HepG2 (cell line): ENCODE data around the gene RSAD1. TPM values are rescaled to one million over a fixed set of nuclear protein-coding genes. Genes with fewer than 3 reads are reported as not detected.
A peak's percentile ranks its signal among the peaks of the same experiment; 100 is the strongest.

Source experiments
- DNMT3B ChIP-seq: conservative IDR thresholded peaks from 2 replicates; pipeline ENCODE4 v1.6.1; 2016; ENCODE audit warnings: missing biosample characterization, control low read depth
- DR1 ChIP-seq: sonication (generic); formaldehyde crosslinking; IDR thresholded peaks from 2 replicates; pipeline ENCODE4 v1.8.0; 2021; ENCODE audit warnings: mild to moderate bottlenecking, missing genetic modification reagents, inconsistent platforms
- ELF3 ChIP-seq: IDR thresholded peaks from 2 replicates; pipeline ENCODE4 v1.6.1; 2016; ENCODE audit warnings: missing genetic modification reagents, missing compliant biosample characterization
- HNRNPLL ChIP-seq: fragments of 200-400 bp; formaldehyde crosslinking; IDR thresholded peaks from 2 replicates; pipeline ENCODE4 v1.6.1; 2017; ENCODE audit warnings: mild to moderate bottlenecking, low read depth, low read length; ENCODE audit not compliant: poor library complexity, severe bottlenecking
- JARID2 ChIP-seq: sonication (generic); formaldehyde crosslinking; IDR thresholded peaks from 2 replicates; pipeline ENCODE4 v1.8.1; 2023; ENCODE audit warnings: missing genetic modification reagents, inconsistent platforms; ENCODE audit not compliant: insufficient replicate concordance
- KAT8 ChIP-seq: IDR thresholded peaks from 2 replicates; pipeline ENCODE4 v1.6.1; 2016; ENCODE audit warnings: missing genetic modification reagents, missing compliant biosample characterization
- LCORL ChIP-seq, 2 experiments: fragments of 450-650 bp in 1 of 2; sonication (generic) in 1 of 2; formaldehyde crosslinking in 1 of 2; IDR thresholded peaks; 2 replicates each; pipeline versions ENCODE4 v1.5.0 to v1.6.1; 2017 to 2020; ENCODE audit warnings: antibody characterized with exemption in 1 of 2, missing genetic modification reagents in 1 of 2
- NONO ChIP-seq, 2 experiments: fragments of 450-650 bp in 1 of 2; sonication (generic) in 1 of 2; formaldehyde crosslinking in 1 of 2; IDR thresholded peaks in 1 of 2; conservative IDR thresholded peaks in 1 of 2; 2 replicates each; pipeline versions ENCODE4 v1.6.1 to v1.8.0; 2017 to 2022; ENCODE audit warnings: mild to moderate bottlenecking in 1 of 2, missing genetic modification reagents in 1 of 2, moderate library complexity in 1 of 2
- POGZ ChIP-seq: sonication (generic); formaldehyde crosslinking; IDR thresholded peaks from 2 replicates; pipeline ENCODE4 v1.4.0; 2020; ENCODE audit warnings: mild to moderate bottlenecking, missing genetic modification reagents
- TAF15 ChIP-seq: fragments of 200-400 bp; formaldehyde crosslinking; IDR thresholded peaks from one replicate; pipeline ENCODE4 v1.6.1; 2018; ENCODE audit warnings: mild to moderate bottlenecking, low read depth, low read length; ENCODE audit not compliant: poor library complexity, severe bottlenecking
- ZNF230 ChIP-seq: sonication (generic); formaldehyde crosslinking; IDR thresholded peaks from 2 replicates; pipeline ENCODE4 v1.4.0; 2020; ENCODE audit warnings: mild to moderate bottlenecking, missing genetic modification reagents
- ZNF253 ChIP-seq: sonication (generic); formaldehyde crosslinking; IDR thresholded peaks from 2 replicates; pipeline ENCODE4 v1.8.0; 2022; ENCODE audit warnings: mild to moderate bottlenecking, missing genetic modification reagents, borderline replicate concordance
- ZNF652 ChIP-seq: IDR thresholded peaks from 2 replicates; pipeline ENCODE4 v1.6.1; 2016; ENCODE audit warnings: low read depth, borderline replicate concordance
- polyA plus RNA-seq, 8 experiments: library from polyadenylated mRNA; depleted of rRNA in 3 of 8; stranded (reverse) in 7 of 8; unstranded in 1 of 8; fragments of >200 nt; fragmentation: Illumina TruSeq in 4 of 8; extraction: Trizol in 4 of 8; gene quantifications; 2 replicates each; pipeline versions ENCODE4 v1.2.1 to v1.2.3, GENCODE V29; 2011 to 2016; ENCODE audit warnings: low read depth in 4 of 8, missing spikeins in 1 of 8, mixed read lengths in 1 of 8; ENCODE audit not compliant: insufficient read depth in 1 of 8
- total RNA-seq, 5 experiments: library from RNA; depleted of rRNA; stranded (reverse); fragments of >200 nt; fragmentation: Illumina TruSeq; extraction: Trizol; gene quantifications; 2 replicates each; pipeline ENCODE4 v1.2.3, GENCODE V29; 2016; ENCODE audit warnings: low read depth in 1 of 5
- TF ChIP-seq, protein P1 (sequence below): sonication (generic); formaldehyde crosslinking; IDR thresholded peaks from 2 replicates; pipeline ENCODE4 v1.4.0; 2020; ENCODE audit warnings: missing genetic modification reagents
- TF ChIP-seq, protein P2 (sequence below): sonication (generic); formaldehyde crosslinking; IDR thresholded peaks from 2 replicates; pipeline ENCODE4 v1.5.0; 2020; ENCODE audit warnings: mild to moderate bottlenecking, missing genetic modification reagents, borderline replicate concordance
- TF ChIP-seq, protein P3 (sequence below): sonication (generic); formaldehyde crosslinking; IDR thresholded peaks from 2 replicates; pipeline ENCODE4 v1.5.0; 2020; ENCODE audit warnings: missing genetic modification reagents, mild to moderate bottlenecking, borderline replicate concordance
- TF ChIP-seq, protein P4 (sequence below): sonication (generic); formaldehyde crosslinking; IDR thresholded peaks from 2 replicates; pipeline ENCODE4 v1.5.0; 2020; ENCODE audit warnings: mild to moderate bottlenecking, low read depth, missing genetic modification reagents, borderline replicate concordance
- TF ChIP-seq, protein P5 (sequence below): sonication (generic); formaldehyde crosslinking; IDR thresholded peaks from 2 replicates; pipeline ENCODE4 v1.5.0; 2020; ENCODE audit warnings: missing genetic modification reagents

RSAD1 gene
- total and polyA plus RNA-seq, 2 of the 13 experiments (the other 11 are each of a cell fraction or from before 2014, with no cell fraction given), result 22.7 to 27.7 TPM

DNA sequence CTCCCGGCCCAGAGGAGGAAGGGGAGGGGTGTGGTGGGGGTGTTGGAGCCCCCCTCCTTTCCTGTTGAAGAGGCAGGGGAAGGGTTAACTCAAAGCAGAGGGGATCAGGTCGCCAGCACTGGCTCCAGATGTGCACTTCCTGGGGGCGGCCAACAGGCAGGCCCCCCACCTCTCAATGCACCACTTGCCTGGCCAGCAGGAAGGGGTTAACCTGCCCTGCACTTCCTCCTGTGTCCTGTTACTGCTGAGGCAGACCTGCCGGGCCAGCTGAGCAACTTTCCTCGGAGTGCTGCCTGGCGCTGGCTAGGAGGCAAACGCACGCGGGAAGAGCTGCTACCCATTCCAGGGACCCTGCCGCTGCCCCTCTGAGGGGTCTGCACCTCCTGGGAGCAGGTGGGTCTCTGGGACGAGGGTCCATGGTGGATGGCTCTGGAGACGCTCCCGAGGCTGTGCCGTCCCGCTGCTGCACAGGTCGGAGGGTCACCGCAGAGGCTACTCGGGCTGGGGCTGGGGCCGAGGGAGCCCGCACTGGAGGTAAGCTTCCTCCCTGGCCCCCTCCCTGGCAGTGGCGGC lies 53.9 kb downstream of the RSAD1 start, which contains the start of gene EPN3 (continued):
- TF ChIP-seq, protein P1, sequence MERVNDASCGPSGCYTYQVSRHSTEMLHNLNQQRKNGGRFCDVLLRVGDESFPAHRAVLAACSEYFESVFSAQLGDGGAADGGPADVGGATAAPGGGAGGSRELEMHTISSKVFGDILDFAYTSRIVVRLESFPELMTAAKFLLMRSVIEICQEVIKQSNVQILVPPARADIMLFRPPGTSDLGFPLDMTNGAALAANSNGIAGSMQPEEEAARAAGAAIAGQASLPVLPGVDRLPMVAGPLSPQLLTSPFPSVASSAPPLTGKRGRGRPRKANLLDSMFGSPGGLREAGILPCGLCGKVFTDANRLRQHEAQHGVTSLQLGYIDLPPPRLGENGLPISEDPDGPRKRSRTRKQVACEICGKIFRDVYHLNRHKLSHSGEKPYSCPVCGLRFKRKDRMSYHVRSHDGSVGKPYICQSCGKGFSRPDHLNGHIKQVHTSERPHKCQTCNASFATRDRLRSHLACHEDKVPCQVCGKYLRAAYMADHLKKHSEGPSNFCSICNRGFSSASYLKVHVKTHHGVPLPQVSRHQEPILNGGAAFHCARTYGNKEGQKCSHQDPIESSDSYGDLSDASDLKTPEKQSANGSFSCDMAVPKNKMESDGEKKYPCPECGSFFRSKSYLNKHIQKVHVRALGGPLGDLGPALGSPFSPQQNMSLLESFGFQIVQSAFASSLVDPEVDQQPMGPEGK (CRISPR knock-in tag), result peak; percentile 33
- no peak for TF ChIP-seq ZNF230 (CRISPR knock-in tag)
- no peak for TF ChIP-seq POGZ (CRISPR knock-in tag)
- TF ChIP-seq DNMT3B (CRISPR knock-in tag), result no peak
- TF ChIP-seq TAF15, result peak; percentile 27
- TF ChIP-seq HNRNPLL, result peak; percentile 36
- no peak for TF ChIP-seq NONO (IDR thresholded peaks at IDR 0.05)
- TF ChIP-seq NONO (CRISPR knock-in tag; conservative IDR thresholded peaks at IDR 0.05), result no peak
- TF ChIP-seq LCORL (IDR thresholded peaks at IDR 0.05), result no peak
- TF ChIP-seq LCORL (CRISPR knock-in tag; IDR thresholded peaks at IDR 0.05), result 0 out of 2 replicates have a peak, but pooled peaks have one; percentile 29
- TF ChIP-seq, protein P2, sequence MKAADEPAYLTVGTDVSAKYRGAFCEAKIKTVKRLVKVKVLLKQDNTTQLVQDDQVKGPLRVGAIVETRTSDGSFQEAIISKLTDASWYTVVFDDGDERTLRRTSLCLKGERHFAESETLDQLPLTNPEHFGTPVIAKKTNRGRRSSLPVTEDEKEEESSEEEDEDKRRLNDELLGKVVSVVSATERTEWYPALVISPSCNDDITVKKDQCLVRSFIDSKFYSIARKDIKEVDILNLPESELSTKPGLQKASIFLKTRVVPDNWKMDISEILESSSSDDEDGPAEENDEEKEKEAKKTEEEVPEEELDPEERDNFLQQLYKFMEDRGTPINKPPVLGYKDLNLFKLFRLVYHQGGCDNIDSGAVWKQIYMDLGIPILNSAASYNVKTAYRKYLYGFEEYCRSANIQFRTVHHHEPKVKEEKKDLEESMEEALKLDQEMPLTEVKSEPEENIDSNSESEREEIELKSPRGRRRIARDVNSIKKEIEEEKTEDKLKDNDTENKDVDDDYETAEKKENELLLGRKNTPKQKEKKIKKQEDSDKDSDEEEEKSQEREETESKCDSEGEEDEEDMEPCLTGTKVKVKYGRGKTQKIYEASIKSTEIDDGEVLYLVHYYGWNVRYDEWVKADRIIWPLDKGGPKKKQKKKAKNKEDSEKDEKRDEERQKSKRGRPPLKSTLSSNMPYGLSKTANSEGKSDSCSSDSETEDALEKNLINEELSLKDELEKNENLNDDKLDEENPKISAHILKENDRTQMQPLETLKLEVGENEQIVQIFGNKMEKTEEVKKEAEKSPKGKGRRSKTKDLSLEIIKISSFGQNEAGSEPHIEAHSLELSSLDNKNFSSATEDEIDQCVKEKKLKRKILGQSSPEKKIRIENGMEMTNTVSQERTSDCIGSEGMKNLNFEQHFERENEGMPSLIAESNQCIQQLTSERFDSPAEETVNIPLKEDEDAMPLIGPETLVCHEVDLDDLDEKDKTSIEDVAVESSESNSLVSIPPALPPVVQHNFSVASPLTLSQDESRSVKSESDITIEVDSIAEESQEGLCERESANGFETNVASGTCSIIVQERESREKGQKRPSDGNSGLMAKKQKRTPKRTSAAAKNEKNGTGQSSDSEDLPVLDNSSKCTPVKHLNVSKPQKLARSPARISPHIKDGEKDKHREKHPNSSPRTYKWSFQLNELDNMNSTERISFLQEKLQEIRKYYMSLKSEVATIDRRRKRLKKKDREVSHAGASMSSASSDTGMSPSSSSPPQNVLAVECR, result peak; percentile 31; the same call in 1 of the 2 replicates
- TF ChIP-seq KAT8 (CRISPR knock-in tag), result no peak
- TF ChIP-seq DR1 (CRISPR knock-in tag), result no peak
- TF ChIP-seq JARID2 (CRISPR knock-in tag), result peak; percentile 61
- TF ChIP-seq, protein P3, sequence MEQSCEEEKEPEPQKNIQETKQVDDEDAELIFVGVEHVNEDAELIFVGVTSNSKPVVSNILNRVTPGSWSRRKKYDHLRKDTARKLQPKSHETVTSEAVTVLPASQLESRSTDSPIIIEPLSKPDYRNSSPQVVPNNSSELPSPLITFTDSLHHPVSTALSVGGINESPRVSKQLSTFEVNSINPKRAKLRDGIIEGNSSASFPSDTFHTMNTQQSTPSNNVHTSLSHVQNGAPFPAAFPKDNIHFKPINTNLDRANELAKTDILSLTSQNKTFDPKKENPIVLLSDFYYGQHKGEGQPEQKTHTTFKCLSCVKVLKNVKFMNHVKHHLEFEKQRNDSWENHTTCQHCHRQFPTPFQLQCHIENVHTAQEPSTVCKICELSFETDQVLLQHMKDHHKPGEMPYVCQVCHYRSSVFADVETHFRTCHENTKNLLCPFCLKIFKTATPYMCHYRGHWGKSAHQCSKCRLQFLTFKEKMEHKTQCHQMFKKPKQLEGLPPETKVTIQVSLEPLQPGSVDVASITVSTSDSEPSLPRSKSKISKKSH, result no peak
- TF ChIP-seq ZNF652 (CRISPR knock-in tag), result peak; percentile 95
- no peak for TF ChIP-seq ZNF253 (CRISPR knock-in tag)
- TF ChIP-seq ELF3 (CRISPR knock-in tag), result peak; percentile 26; the same call in 1 of the 2 replicates
- TF ChIP-seq, protein P4, sequence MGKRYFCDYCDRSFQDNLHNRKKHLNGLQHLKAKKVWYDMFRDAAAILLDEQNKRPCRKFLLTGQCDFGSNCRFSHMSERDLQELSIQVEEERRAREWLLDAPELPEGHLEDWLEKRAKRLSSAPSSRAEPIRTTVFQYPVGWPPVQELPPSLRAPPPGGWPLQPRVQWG, result no peak
- TF ChIP-seq, protein P5, sequence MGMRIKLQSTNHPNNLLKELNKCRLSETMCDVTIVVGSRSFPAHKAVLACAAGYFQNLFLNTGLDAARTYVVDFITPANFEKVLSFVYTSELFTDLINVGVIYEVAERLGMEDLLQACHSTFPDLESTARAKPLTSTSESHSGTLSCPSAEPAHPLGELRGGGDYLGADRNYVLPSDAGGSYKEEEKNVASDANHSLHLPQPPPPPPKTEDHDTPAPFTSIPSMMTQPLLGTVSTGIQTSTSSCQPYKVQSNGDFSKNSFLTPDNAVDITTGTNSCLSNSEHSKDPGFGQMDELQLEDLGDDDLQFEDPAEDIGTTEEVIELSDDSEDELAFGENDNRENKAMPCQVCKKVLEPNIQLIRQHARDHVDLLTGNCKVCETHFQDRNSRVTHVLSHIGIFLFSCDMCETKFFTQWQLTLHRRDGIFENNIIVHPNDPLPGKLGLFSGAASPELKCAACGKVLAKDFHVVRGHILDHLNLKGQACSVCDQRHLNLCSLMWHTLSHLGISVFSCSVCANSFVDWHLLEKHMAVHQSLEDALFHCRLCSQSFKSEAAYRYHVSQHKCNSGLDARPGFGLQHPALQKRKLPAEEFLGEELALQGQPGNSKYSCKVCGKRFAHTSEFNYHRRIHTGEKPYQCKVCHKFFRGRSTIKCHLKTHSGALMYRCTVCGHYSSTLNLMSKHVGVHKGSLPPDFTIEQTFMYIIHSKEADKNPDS (CRISPR knock-in tag), result 0 out of 2 replicates have a peak, but pooled peaks have one; percentile 42
